Pancreas (tissue), 10 donors: Measurements from ENCODE around the gene ZNF333. TPM values are rescaled to one million over a fixed set of nuclear protein-coding genes. Genes with fewer than 3 reads are reported as not detected.

Source experiments
- ATAC-seq, 4 donors: fragments of 200-7000 bp; cut with Tn5 transposase; one replicate each; pipeline versions ENCODE4 v1.8.0 to v1.9.1; 2020; ENCODE audit warnings: mild to moderate bottlenecking in 4 of 4, moderate library complexity in 4 of 4
- DNase-seq, 6 donors: peaks; one replicate each; pipeline ENCODE4 v3.0.0-alpha.2; 2020
- FAIRE-seq: peaks from 2 replicates; lab custom pipeline; 2012; peaks lifted over from hg19 to GRCh38; lab: Jason Lieb, UNC
- H3K27ac ChIP-seq, 4 donors: fragments of 200-600 bp; sonication (generic); 1 replicate in 3 of 4; 2 replicates in 1 of 4; pipeline versions ENCODE4 v1.5.0 to v1.8.0; 2020
- H3K27me3 ChIP-seq, 4 donors: fragments of 200-600 bp; one replicate each; pipeline ENCODE4 v1.8.0; 2021
- H3K36me3 ChIP-seq, 3 donors: fragments of 200-600 bp; sonication (generic) in 1 of 3; one replicate each; pipeline versions ENCODE4 v1.5.0 to v1.8.0; 2020 to 2021
- H3K4me1 ChIP-seq, 3 donors: fragments of 200-600 bp; one replicate each; pipeline ENCODE4 v1.8.0; 2021
- H3K4me3 ChIP-seq, 4 donors: fragments of 200-600 bp; sonication (generic) in 2 of 4; one replicate each; pipeline versions ENCODE4 v1.5.0 to v1.8.0; 2020 to 2021
- H3K9me3 ChIP-seq, 4 donors: fragments of 200-600 bp; one replicate each; pipeline ENCODE4 v1.8.0; 2021
- CTCF ChIP-seq, 4 donors: fragments of 200-600 bp; sonication (generic) in 3 of 4; IDR thresholded peaks; one replicate each; pipeline versions ENCODE4 v1.5.0 to v1.8.0; 2021; ENCODE audit warnings: antibody characterized with exemption in 4 of 4
- WGBS, 2 donors: extraction: QIAGEN DNeasy Blood & Tissue Kit; methylation state at CpG; one replicate each; pipeline ENCODE4 v1.1.7; 2013; 5-methylcytosine and 5-hydroxymethylcytosine counted together
- intact Hi-C, 3 donors: fragments of 100-400 bp; cut with DNase I; formaldehyde crosslinking; loops; one replicate each; pipeline versions ENCODE4 v1.11.1 to v1.14.2; 2022
- polyA plus RNA-seq, 2 donors: library from polyadenylated mRNA; stranded (reverse); fragments of 200-250 nt; gene quantifications; one replicate each; pipeline ENCODE4 v1.2.3, GENCODE V29; 2013
- total RNA-seq, 6 donors: library from RNA; stranded (reverse); fragmentation: NEBNext Ultra II Directional in 4 of 6; extraction: Animal tissue kit (Norgen Biotek cat#: 25700) in 4 of 6; gene quantifications; one replicate each; pipeline versions ENCODE4 v1.2.1 to v1.2.4, GENCODE V29; 2021 to 2023
- donor health status: healthy with polysubstance abuse.
- donor health status: DM: no; HTN: no; CAD: no; lungs with moderate emphysema.
- donor health status: DM: no; HTN: no; CAD: no.
- donor health status: control.
- donor health status: control.
- donor health status: Bipolar disorder and iron deficiency.
- donor health status: DM: yes; HTN: yes; CAD: no.
- donor health status: DM: no; HTN: no; CAD: no.
- donor health status: DM: no; HTN: no; CAD: no.
- donor health status: DM: yes; HTN: yes; CAD: no.

ZNF333 gene
- total and polyA plus RNA-seq, 8 donors: 5.4 to 14.4 (median 8.4) TPM

- intact Hi-C loops: no loop called here
- H3K27ac ChIP-seq: no peak overlapping the region
- no peaks in the 10 kb centered on the region for H3K27me3 ChIP-seq
- H3K36me3 ChIP-seq: peaks cover 0 to 66% (median 37%) of the 10 kb centered on the region in 3 donors
- FAIRE-seq (no peak), ATAC-seq (no peak), DNase-seq (no peak)
- WGBS, 2 donors: 91 to 95% methylated on average over 9 of the region's 9 CpGs
- no peak for TF ChIP-seq CTCF (IDR thresholded peaks at IDR 0.05)
- H3K4me3 ChIP-seq: no peak overlapping the region
- H3K9me3 ChIP-seq: no peaks in the 10 kb centered on the region
- H3K4me1 ChIP-seq: no peaks in the 10 kb centered on the region
These were observed 11.0 kb downstream of the ZNF333 start for GRCh38 chr19:14700711-14701375.

DNA sequence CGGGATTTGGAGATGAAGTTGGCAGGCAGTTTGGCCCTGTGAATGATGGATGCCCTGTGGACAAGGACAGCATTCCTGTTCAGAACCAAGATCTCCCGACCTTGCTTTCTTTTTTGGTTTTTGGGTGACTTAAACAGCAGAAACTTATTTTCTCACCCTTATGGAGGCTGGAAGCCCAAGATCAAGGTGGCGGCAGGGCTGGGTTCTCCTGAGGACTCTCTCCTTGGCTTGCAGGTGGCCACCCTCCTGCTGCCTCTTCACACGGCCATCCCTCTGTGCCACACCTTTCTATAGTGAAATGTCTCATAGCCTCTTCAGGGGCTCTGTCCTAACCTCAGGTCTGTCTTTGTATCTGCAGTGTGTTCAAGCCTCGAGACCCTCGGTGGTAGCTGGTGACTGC is 14.0 kb downstream of the ZNF333 start:
- FAIRE-seq: no peak
- intact Hi-C loops: no loop called here

GRCh38 chr19:14704450-14704849 is 14.6 kb downstream of the ZNF333 start:
- 93% methylated on average over 6 of the region's 6 CpGs for WGBS, 2 donors

More for the DNA sequence above, 14.0 kb downstream of the ZNF333 start:
- no peak for TF ChIP-seq CTCF (IDR thresholded peaks at IDR 0.05)
- H3K27ac ChIP-seq: no peak overlapping the region
- peaks cover 0 to 75% (median 48%) of the 10 kb centered on the region in 3 donors for H3K36me3 ChIP-seq
- H3K4me3 ChIP-seq: no peak overlapping the region
- WGBS, 2 donors: 90 to 96% methylated on average over 6 of the region's 6 CpGs
- H3K4me1 ChIP-seq: no peaks in the 10 kb centered on the region
- H3K9me3 ChIP-seq: no peaks in the 10 kb centered on the region
- ATAC-seq (no peak), DNase-seq (no peak)
- H3K27me3 ChIP-seq: no peaks in the 10 kb centered on the region

DNA sequence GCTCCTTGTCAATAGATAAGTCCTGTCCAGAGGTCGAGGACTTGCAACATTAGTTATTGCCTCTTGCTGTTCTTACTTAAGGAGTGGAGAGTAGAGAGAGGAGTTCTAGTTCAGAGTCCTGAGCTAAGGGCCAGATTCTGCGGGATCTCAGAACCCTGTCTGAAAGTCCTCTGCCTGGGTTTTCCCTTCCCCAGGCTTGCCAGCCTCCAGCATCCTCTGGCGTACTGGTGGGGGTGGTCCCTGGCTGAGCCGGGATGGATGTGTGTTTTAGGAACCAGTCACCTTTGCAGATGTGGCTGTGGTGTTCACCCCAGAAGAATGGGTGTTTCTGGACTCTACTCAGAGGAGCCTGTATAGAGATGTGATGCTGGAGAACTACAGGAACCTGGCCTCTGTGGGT is 26.0 kb downstream of the ZNF333 start:
- peaks cover 0 to 10% (median 4%) of the 10 kb centered on the region in 4 donors for H3K9me3 ChIP-seq
- no peaks in the 10 kb centered on the region for H3K27me3 ChIP-seq

More at GRCh38 chr19:14704450-14704849, 14.6 kb downstream of the ZNF333 start:
- Histone ChIP-seq H3K27ac (no peak overlapping the region), H3K4me3 (no peak overlapping the region), H3K27me3 (no peaks in the 10 kb centered on the region), H3K4me1 (no peaks in the 10 kb centered on the region), H3K9me3 (no peaks in the 10 kb centered on the region), H3K36me3 (peaks cover 0 to 76% (median 50%) of the 10 kb centered on the region in 3 donors)
- intact Hi-C loops: no loop called here
- no peak for FAIRE-seq
- TF ChIP-seq CTCF (IDR thresholded peaks at IDR 0.05): no peak
- no peak for ATAC-seq
- DNase-seq: no peak

More for the DNA sequence above, 26.0 kb downstream of the ZNF333 start:
- intact Hi-C loops: no loop called here
- FAIRE-seq (no peak), DNase-seq (no peak), ATAC-seq (no peak)
- H3K4me1 ChIP-seq: no peaks in the 10 kb centered on the region
- peaks cover 10 to 52% (median 32%) of the 10 kb centered on the region in 3 donors for H3K36me3 ChIP-seq
- 95 to 96% methylated on average over 4 of the region's 4 CpGs for WGBS, 2 donors
- H3K4me3 ChIP-seq: no peak overlapping the region
- TF ChIP-seq CTCF (IDR thresholded peaks at IDR 0.05): no peak
- H3K27ac ChIP-seq: no peak overlapping the region
